GM23248 (cell line): ENCODE data around the gene TMEM35B.

Source experiments
- EZH2 ChIP-seq: fragments of 200-600 bp; sonication (generic); IDR thresholded peaks from 2 replicates; pipeline ENCODE4 v1.6.1; 2018; ENCODE audit warnings: antibody characterized with exemption, mild to moderate bottlenecking; ENCODE audit not compliant: insufficient read depth, poor library complexity, severe bottlenecking
- EZH2phosphoT487 ChIP-seq: fragments of 200-600 bp; sonication (generic); IDR thresholded peaks from 2 replicates; pipeline ENCODE4 v1.6.1; 2018; ENCODE audit warnings: antibody characterized with exemption, moderate library complexity, mild to moderate bottlenecking, low read depth; ENCODE audit not compliant: insufficient read depth

DNA sequence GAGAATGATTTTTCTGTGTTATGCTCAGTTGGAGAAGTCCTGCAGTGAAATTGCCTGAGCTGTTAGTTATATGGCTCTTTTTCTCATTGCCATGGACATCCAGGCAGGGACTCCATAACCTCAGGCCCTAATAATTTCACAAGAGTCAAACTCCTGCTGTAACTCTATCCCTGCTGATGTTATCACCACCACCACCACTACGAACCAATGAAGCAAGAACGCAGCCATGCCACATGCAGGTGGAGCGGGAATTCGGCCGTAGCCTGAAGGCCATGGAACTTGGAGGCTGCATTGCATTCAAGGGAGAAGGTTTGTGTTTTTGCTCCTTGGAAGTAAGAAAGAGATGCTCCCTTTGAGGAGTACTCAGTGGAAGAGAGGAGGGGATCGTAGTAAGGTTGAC is 38.9 kb downstream of the TMEM35B start:
- TF ChIP-seq EZH2, result no peak
- no peak for TF ChIP-seq EZH2phosphoT487
